ENCODE results near the gene C19orf25.

DNA sequence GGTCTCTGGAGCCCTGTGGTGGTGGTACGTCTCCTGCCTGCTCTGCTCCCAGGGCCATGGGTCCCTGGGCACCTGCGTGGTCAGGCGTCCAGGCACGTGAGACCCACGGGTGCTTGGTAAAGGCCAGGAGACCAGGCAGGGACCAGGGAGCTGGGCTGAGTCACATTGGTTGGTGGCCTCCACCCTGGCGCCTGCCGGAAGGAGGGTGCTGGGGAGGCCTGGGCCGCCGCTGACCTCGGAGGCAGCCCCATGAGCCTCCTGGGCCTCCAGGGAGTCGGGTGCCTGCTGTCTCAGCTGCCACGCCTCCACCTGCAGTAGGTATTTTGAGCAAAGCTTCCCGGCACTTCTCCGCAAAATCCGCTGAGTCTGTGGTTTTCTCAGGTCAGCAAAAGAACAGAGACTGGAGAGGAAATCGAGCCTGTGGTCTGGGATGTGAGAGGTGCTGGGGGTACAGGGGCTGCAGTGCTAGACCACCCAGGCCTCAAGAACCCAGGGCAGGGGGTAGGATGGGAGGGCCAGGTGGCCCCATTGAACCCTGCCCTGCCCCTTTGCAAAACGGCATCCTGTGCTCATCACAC, 41.3 kb upstream of the C19orf25 start:
- TF ChIP-seq ZNF274 (IDR thresholded peaks at IDR 0.05; ENCODE audit: low read depth, low read length) (no peak), SUZ12 (IDR thresholded peaks at IDR 0.05; ENCODE audit: extremely low read depth, insufficient read depth, insufficient read length) (no peak)

Data from NT2/D1 (cell line).